HG03521 (cell line): ENCODE results near the gene MROH7.

ENCODE experiments used
- ATAC-seq: cut with Tn5 transposase; IDR thresholded peaks from one replicate; pipeline ENCODE4 v1.9.1; 2021; ENCODE audit warnings: mild to moderate bottlenecking, moderate library complexity; ENCODE audit not compliant: unreplicated experiment

The MROH7 gene

GRCh38 chr1:54640863-54641836 lies at the start of gene MROH7:
Gene MROH7 (plus strand): TSS chr1:54641786. CDS start chr1:54652927, 11,141 bp downstream.
- no peak for ATAC-seq

- no peak for ATAC-seq
Observed at GRCh38 chr1:54593571-54594160, 47.9 kb upstream of the MROH7 start.

- no peak for ATAC-seq
Observed at GRCh38 chr1:54594463-54594862, 47.1 kb upstream of the MROH7 start.

- ATAC-seq, result no peak
Observed at GRCh38 chr1:54595956-54596498, 45.6 kb upstream of the MROH7 start.

- ATAC-seq, result no peak
Observed at GRCh38 chr1:54596756-54597155, 44.8 kb upstream of the MROH7 start.

GRCh38 chr1:54597455-54598030 lies 44.0 kb upstream of the MROH7 start:
- ATAC-seq, result no peak

GRCh38 chr1:54599211-54599823 lies 42.3 kb upstream of the MROH7 start:
- no peak for ATAC-seq

- no peak for ATAC-seq
Observed at GRCh38 chr1:54600947-54601721, 40.5 kb upstream of the MROH7 start.

- no peak for ATAC-seq
Observed at GRCh38 chr1:54601730-54602129, 39.9 kb upstream of the MROH7 start.

GRCh38 chr1:54602554-54602953 lies 39.0 kb upstream of the MROH7 start:
- ATAC-seq, result no peak

GRCh38 chr1:54603241-54603640 lies 38.3 kb upstream of the MROH7 start:
- no peak for ATAC-seq

- ATAC-seq, result no peak
Observed at GRCh38 chr1:54604051-54604450, 37.5 kb upstream of the MROH7 start.

GRCh38 chr1:54604572-54605370 lies 36.8 kb upstream of the MROH7 start:
- no peak for ATAC-seq

GRCh38 chr1:54606096-54606989 lies 35.2 kb upstream of the MROH7 start:
- ATAC-seq, result no peak

GRCh38 chr1:54606990-54607325 lies 34.6 kb upstream of the MROH7 start:
- no peak for ATAC-seq

- ATAC-seq, result no peak
Observed at GRCh38 chr1:54607821-54608565, 33.6 kb upstream of the MROH7 start.

GRCh38 chr1:54608566-54609230 lies 32.9 kb upstream of the MROH7 start:
- ATAC-seq, result no peak
